CD14-positive monocyte (primary cell): Measurements from ENCODE around the gene CRYGS. TPM values are rescaled to one million over a fixed set of nuclear protein-coding genes. Genes with fewer than 3 reads are reported as not detected.

ENCODE experiments used
- DNase-seq, 3 donors: peaks; one replicate each; pipeline ENCODE4 v3.0.0-alpha.2; 2011 to 2022
- H2AFZ ChIP-seq: 2 replicates; pipeline ENCODE4 v1.6.0; 2012; ENCODE audit warnings: mild to moderate bottlenecking, low read depth, low read length, inconsistent platforms; ENCODE audit not compliant: insufficient read depth, poor library complexity, severe bottlenecking
- H3K27ac ChIP-seq, 2 donors: 1 replicate in 1 of 2; 2 replicates in 1 of 2; pipeline ENCODE4 v1.5.1; 2012 to 2013; ENCODE audit warnings: low read length in 2 of 2, control low read depth in 1 of 2, inconsistent platforms in 1 of 2, low read depth in 1 of 2, mild to moderate bottlenecking in 1 of 2
- H3K27me3 ChIP-seq, 2 donors: one replicate each; pipeline versions ENCODE4 v1.6.0 to v1.6.1; 2011 to 2013; ENCODE audit warnings: low read length in 2 of 2; ENCODE audit not compliant: control insufficient read depth in 2 of 2, insufficient read depth in 2 of 2
- H3K36me3 ChIP-seq, 2 donors: replicated peaks in 1 of 2; 1 replicate in 1 of 2; 2 replicates in 1 of 2; pipeline versions ENCODE4 v1.5.1 to v1.6.1; 2012 to 2013; ENCODE audit warnings: low read length in 2 of 2, control low read depth in 1 of 2, inconsistent platforms in 1 of 2, mild to moderate bottlenecking in 1 of 2; ENCODE audit not compliant: insufficient read depth in 2 of 2, control insufficient read depth in 1 of 2
- H3K4me1 ChIP-seq, 2 donors: 1 replicate in 1 of 2; 2 replicates in 1 of 2; pipeline versions ENCODE4 v1.5.1 to v1.6.1; 2012 to 2013; ENCODE audit warnings: low read length in 2 of 2, control low read depth in 1 of 2, inconsistent platforms in 1 of 2, mild to moderate bottlenecking in 1 of 2, moderate library complexity in 1 of 2; ENCODE audit not compliant: insufficient read depth in 2 of 2, control insufficient read depth in 1 of 2
- H3K4me2 ChIP-seq: replicated peaks from 2 replicates; pipeline ENCODE3; 2012; ENCODE audit warnings: low read length, moderate library complexity, mild to moderate bottlenecking; ENCODE audit not compliant: poor library complexity, severe bottlenecking; ENCODE audit errors: extremely low read depth
- H3K4me3 ChIP-seq, 3 experiments: fragments of 200-600 bp in 1 of 3; sonication (generic) in 1 of 3; replicated peaks in 1 of 3; 1 replicate in 2 of 3; 2 replicates in 1 of 3; pipeline ENCODE4 v1.5.1; 2011 to 2013; ENCODE audit warnings: low read length in 3 of 3, mild to moderate bottlenecking in 3 of 3, control low read depth in 2 of 3, low read depth in 2 of 3, inconsistent platforms in 1 of 3, moderate library complexity in 1 of 3
- H3K79me2 ChIP-seq: 2 replicates; pipeline ENCODE4 v1.6.0; 2012; ENCODE audit warnings: mild to moderate bottlenecking, control low read depth, inconsistent platforms, low read length, moderate library complexity; ENCODE audit not compliant: insufficient read depth
- H3K9ac ChIP-seq: 2 replicates; pipeline ENCODE4 v1.6.0; 2017; ENCODE audit warnings: low read length, mild to moderate bottlenecking; ENCODE audit not compliant: insufficient read depth, poor library complexity, severe bottlenecking
- H3K9me3 ChIP-seq, 2 donors: replicated peaks in 1 of 2; 1 replicate in 1 of 2; 2 replicates in 1 of 2; pipeline versions ENCODE4 v1.5.1 to v1.6.1; 2012 to 2013; ENCODE audit warnings: low read length in 2 of 2, control low read depth in 1 of 2; ENCODE audit not compliant: control insufficient read depth in 1 of 2, insufficient read depth in 1 of 2
- H4K20me1 ChIP-seq: 2 replicates; pipeline ENCODE4 v1.6.0; 2012; ENCODE audit warnings: mild to moderate bottlenecking, low read length, control low read depth, moderate library complexity; ENCODE audit not compliant: insufficient read depth
- H3K27ac Mint-ChIP-seq, 7 donors: one replicate each; pipeline ENCODE4 v1.8.0; 2020; ENCODE audit warnings: mild to moderate bottlenecking in 7 of 7, mixed read lengths in 7 of 7, moderate library complexity in 6 of 7, inconsistent platforms in 2 of 7
- H3K27me3 Mint-ChIP-seq, 3 donors: one replicate each; pipeline ENCODE4 v1.8.0; 2021 to 2022; ENCODE audit warnings: low read depth in 3 of 3, mild to moderate bottlenecking in 3 of 3, mixed read lengths in 3 of 3, moderate library complexity in 3 of 3, inconsistent platforms in 1 of 3
- H3K36me3 Mint-ChIP-seq, 2 donors: one replicate each; pipeline ENCODE4 v1.8.0; 2020; ENCODE audit warnings: mixed read lengths in 2 of 2, inconsistent platforms in 1 of 2, mild to moderate bottlenecking in 1 of 2
- H3K4me1 Mint-ChIP-seq: one replicate; pipeline ENCODE4 v1.8.0; 2020; ENCODE audit warnings: mild to moderate bottlenecking, mixed read lengths
- H3K4me3 Mint-ChIP-seq, 2 donors: one replicate each; pipeline ENCODE4 v1.8.0; 2020; ENCODE audit warnings: mild to moderate bottlenecking in 2 of 2, mixed read lengths in 2 of 2, moderate library complexity in 1 of 2
- H3K9me3 Mint-ChIP-seq, 7 donors: one replicate each; pipeline ENCODE4 v1.8.0; 2020 to 2022; ENCODE audit warnings: mixed read lengths in 7 of 7, mild to moderate bottlenecking in 6 of 7, moderate library complexity in 6 of 7, inconsistent platforms in 2 of 7
- CTCF ChIP-seq: fragments of 200-600 bp; IDR thresholded peaks from one replicate; pipeline ENCODE4 v1.8.0; 2022; ENCODE audit warnings: antibody characterized with exemption, mild to moderate bottlenecking
- WGBS: methylation state at CpG from one replicate; pipeline ENCODE4 v1.1.5; 2013; ENCODE audit warnings: missing lambda C conversion rate; ENCODE audit not compliant: insufficient coverage; 5-methylcytosine and 5-hydroxymethylcytosine counted together
- intact Hi-C, 2 donors: fragments of 100-400 bp; cut with micrococcal nuclease; formaldehyde crosslinking; loops; one replicate each; pipeline versions ENCODE4 v1.15.0 to v1.15.1; 2023
- polyA plus RNA-seq, 3 donors: library from polyadenylated mRNA; depleted of rRNA in 1 of 3; unstranded in 2 of 3; stranded (reverse) in 1 of 3; fragments of 300-500 nt in 2 of 3; fragments of >200 nt in 1 of 3; fragmentation: Illumina TruSeq in 2 of 3; gene quantifications; 1 replicate in 2 of 3; 2 replicates in 1 of 3; pipeline ENCODE4 v1.2.3, GENCODE V29; 2012 to 2021

Gene CRYGS
- polyA plus RNA-seq, 3 donors = 0.25 to 4.1 TPM; not detected in 1

GRCh38 chr3:186517218-186517617 lies 27.0 kb downstream of the CRYGS start:
- DNase-seq = no peak
- Histone ChIP-seq H3K9me3 (peaks cover 11 to 13% of the 10 kb centered on the region in 2 donors), H3K9ac (no peak overlapping the region), H3K79me2 (no peaks in the 10 kb centered on the region), H4K20me1 (no peaks in the 10 kb centered on the region), H3K4me1 (peaks cover 4 to 18% of the 10 kb centered on the region in 2 donors), H2AFZ (no peak overlapping the region), H3K4me3 (no peak overlapping the region), H3K27me3 (no peaks in the 10 kb centered on the region), H3K4me2 (no peak overlapping the region), H3K36me3 (no peaks in the 10 kb centered on the region), H3K27ac (no peak overlapping the region)
- peaks cover 10 to 16% (median 13%) of the 10 kb centered on the region in 7 donors for H3K9me3 Mint-ChIP-seq
- no peak overlapping the region for H3K27ac Mint-ChIP-seq
- no peak for TF ChIP-seq CTCF
- WGBS = no CpG with 5 or more reads among the region's 4 CpGs
- intact Hi-C loops = no loop called here
- H3K4me1 Mint-ChIP-seq = peaks cover 26% of the 10 kb centered on the region
- peaks cover 0 to 1% (median 0%) of the 10 kb centered on the region in 3 donors for H3K27me3 Mint-ChIP-seq
- H3K36me3 Mint-ChIP-seq = peaks cover 0 to 6% of the 10 kb centered on the region in 2 donors
- no peak overlapping the region for H3K4me3 Mint-ChIP-seq

GRCh38 chr3:186516646-186517045 lies 27.5 kb downstream of the CRYGS start:
- intact Hi-C loops = no loop called here
- WGBS = 100% methylated on average over 1 of the region's 2 CpGs
- H3K27ac ChIP-seq = no peak overlapping the region
- H3K9me3 ChIP-seq = peaks cover 11 to 13% of the 10 kb centered on the region in 2 donors
- peaks cover 4 to 18% of the 10 kb centered on the region in 2 donors for H3K4me1 ChIP-seq
- Mint-ChIP-seq H3K27ac (no peak overlapping the region), H3K4me1 (peaks cover 26% of the 10 kb centered on the region), H3K4me3 (no peak overlapping the region), H3K9me3 (peaks cover 10 to 15% (median 13%) of the 10 kb centered on the region in 7 donors), H3K27me3 (peaks cover 0 to 1% (median 0%) of the 10 kb centered on the region in 3 donors), H3K36me3 (peaks cover 0 to 6% of the 10 kb centered on the region in 2 donors)
- no peaks in the 10 kb centered on the region for H3K79me2 ChIP-seq
- H4K20me1 ChIP-seq = no peaks in the 10 kb centered on the region
- no peaks in the 10 kb centered on the region for H3K36me3 ChIP-seq
- H2AFZ ChIP-seq = no peak overlapping the region
- no peak for DNase-seq
- no peak for TF ChIP-seq CTCF
- H3K27me3 ChIP-seq = no peaks in the 10 kb centered on the region
- no peak overlapping the region for H3K4me3 ChIP-seq
- no peak overlapping the region for H3K4me2 ChIP-seq
- H3K9ac ChIP-seq = no peak overlapping the region
